Retinal pigment epithelial cell (primary cell): ENCODE measurements around the gene PPP1R14C.
A peak's percentile ranks its signal among the peaks of the same experiment; 100 is the strongest.

Experiments used
- DNase-seq: peaks from one replicate; pipeline ENCODE4 v3.0.0-alpha.2; 2010; ENCODE audit warnings: low read depth
- H3K4me3 ChIP-seq: 2 replicates; pipeline ENCODE4 v1.5.1; 2011; ENCODE audit warnings: mild to moderate bottlenecking, low read length, control low read depth, moderate library complexity
- TF ChIP-seq, protein P1 (sequence below): conservative IDR thresholded peaks from 2 replicates; pipeline ENCODE4 v1.5.1; 2011; ENCODE audit warnings: low read depth, low read length, control low read depth, inconsistent platforms

Gene PPP1R14C

GRCh38 chr6:150213301-150213700 lies 70.5 kb downstream of the PPP1R14C start:
- DNase-seq, result no peak
- TF ChIP-seq, protein P1, sequence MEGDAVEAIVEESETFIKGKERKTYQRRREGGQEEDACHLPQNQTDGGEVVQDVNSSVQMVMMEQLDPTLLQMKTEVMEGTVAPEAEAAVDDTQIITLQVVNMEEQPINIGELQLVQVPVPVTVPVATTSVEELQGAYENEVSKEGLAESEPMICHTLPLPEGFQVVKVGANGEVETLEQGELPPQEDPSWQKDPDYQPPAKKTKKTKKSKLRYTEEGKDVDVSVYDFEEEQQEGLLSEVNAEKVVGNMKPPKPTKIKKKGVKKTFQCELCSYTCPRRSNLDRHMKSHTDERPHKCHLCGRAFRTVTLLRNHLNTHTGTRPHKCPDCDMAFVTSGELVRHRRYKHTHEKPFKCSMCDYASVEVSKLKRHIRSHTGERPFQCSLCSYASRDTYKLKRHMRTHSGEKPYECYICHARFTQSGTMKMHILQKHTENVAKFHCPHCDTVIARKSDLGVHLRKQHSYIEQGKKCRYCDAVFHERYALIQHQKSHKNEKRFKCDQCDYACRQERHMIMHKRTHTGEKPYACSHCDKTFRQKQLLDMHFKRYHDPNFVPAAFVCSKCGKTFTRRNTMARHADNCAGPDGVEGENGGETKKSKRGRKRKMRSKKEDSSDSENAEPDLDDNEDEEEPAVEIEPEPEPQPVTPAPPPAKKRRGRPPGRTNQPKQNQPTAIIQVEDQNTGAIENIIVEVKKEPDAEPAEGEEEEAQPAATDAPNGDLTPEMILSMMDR, result no peak
- H3K4me3 ChIP-seq, result no peak overlapping the region

DNA sequence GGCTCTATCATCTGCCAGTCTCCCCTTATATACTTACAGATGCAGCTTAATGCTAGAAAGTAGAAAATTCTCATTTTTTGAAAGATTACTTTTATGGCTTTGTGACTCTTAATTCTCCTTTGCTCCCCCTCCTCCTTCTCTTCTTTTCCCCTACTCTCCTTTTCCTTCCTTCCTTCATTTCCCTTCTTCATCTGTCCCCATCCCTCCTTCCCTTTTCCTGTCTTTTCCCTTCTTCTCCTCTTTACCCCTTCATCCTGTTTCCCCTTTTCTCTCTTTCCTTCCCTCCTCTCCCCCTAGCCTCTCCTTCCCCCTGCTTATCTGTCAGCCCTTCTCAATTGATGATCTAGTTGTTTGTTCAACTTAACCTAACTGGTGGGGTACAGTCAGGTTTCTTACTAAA lies 71.5 kb downstream of the PPP1R14C start:
- TF ChIP-seq, protein P1, result no peak
- no peak for DNase-seq
- no peak overlapping the region for H3K4me3 ChIP-seq

DNA sequence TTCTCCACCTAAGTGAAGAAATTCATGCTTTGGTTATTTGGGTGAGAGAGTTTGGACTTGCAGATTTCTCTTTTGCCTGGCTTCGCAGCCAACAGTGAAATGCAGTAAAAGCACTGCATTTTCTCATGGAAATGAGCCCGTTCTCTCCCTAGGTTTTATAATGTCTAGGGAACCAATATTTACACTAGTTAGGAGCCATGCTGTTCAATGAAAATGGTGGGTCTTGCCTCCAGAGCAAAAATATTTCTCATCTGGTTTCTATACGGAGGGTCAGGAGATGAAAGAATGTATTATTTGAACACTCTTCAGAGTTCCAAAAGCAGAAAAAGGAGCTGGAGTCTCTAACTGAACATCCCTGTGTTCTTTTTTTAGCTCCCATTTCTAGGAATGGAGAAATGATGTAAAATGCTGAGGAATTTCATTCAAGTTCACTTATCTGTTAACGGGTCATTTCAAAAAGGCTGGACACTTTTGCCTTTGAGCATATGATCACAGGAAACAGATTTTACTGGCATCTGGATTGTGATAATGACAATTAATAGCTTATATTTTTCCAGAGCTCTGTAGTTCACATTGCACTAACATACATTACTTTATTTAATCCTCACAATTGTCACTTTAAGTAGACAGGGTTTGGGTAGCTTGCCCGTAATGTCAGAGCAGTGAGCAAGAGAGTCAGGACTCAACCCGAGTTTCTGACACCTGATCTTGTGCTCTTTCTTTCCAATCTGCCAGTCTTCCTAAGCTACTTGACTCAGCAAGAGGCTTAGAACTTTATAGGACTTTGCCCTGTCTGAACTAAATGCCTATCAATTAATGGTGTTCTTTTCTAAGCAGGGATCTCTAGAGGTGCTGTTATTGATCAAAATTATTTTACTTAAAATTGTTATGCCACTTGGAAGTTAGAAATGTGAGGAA lies 78.0 kb downstream of the PPP1R14C start:
- no peak overlapping the region for H3K4me3 ChIP-seq
- DNase-seq, result peak; percentile 28
- TF ChIP-seq, protein P1, result no peak

GRCh38 chr6:150224820-150225219 lies 82.0 kb downstream of the PPP1R14C start:
- TF ChIP-seq, protein P1, result no peak
- H3K4me3 ChIP-seq, result no peak overlapping the region
- no peak for DNase-seq

DNA sequence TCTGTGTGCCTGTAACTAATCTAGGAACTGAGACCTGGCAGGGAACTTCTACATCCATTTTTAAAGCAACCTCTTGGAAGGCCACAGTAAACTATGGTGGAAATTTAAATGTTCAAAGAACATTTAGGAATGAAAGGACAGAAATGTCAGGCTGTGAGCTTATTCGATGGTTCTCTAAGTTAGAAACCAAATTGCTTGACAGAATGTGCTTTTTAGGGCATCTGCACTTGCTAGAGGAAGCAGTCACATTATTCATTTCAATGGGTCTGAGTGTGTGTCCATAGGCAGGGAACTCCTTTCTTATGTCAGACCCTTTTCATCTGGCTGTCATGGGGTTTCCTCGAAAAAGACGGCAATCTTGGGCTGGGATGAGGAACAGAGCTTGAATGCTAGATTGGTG lies 84.4 kb downstream of the PPP1R14C start:
- no peak overlapping the region for H3K4me3 ChIP-seq
- TF ChIP-seq, protein P1, result no peak
- DNase-seq, result no peak

- TF ChIP-seq, protein P1, result no peak
- no peak for DNase-seq
- no peak overlapping the region for H3K4me3 ChIP-seq
Measured at GRCh38 chr6:150228072-150228733, 85.4 kb downstream of the PPP1R14C start.
